C4-2B (cell line): ENCODE results near the gene ACBD6.

Experiments used
- H3K27ac ChIP-seq: fragments of 450-650 bp; 2 replicates; pipeline ENCODE4 v1.5.1; 2017
- CTCF ChIP-seq: fragments of 450-650 bp; conservative IDR thresholded peaks from 2 replicates; pipeline ENCODE4 v1.5.1; 2017; ENCODE audit warnings: mild to moderate bottlenecking
- ZFX ChIP-seq: fragments of 450-650 bp; IDR thresholded peaks from 2 replicates; pipeline ENCODE4 v1.6.1; 2017

The ACBD6 gene

GRCh38 chr1:180262628-180263488 lies 239.5 kb downstream of the ACBD6 start:
- no peak for TF ChIP-seq CTCF
- TF ChIP-seq ZFX = no peak
- H3K27ac ChIP-seq = no peak overlapping the region

GRCh38 chr1:180261524-180262155 lies 240.7 kb downstream of the ACBD6 start:
- no peak overlapping the region for H3K27ac ChIP-seq
- TF ChIP-seq CTCF (no peak), ZFX (no peak)

GRCh38 chr1:180261030-180261429 lies 241.3 kb downstream of the ACBD6 start:
- TF ChIP-seq ZFX (no peak), CTCF (no peak)
- no peak overlapping the region for H3K27ac ChIP-seq

GRCh38 chr1:180260541-180260940 lies 241.8 kb downstream of the ACBD6 start:
- TF ChIP-seq CTCF (no peak), ZFX (no peak)
- H3K27ac ChIP-seq = no peak overlapping the region

- H3K27ac ChIP-seq = no peak overlapping the region
- TF ChIP-seq CTCF (no peak), ZFX (no peak)
Observed at GRCh38 chr1:180259431-180260338, 242.7 kb downstream of the ACBD6 start.

- TF ChIP-seq ZFX (no peak), CTCF (no peak)
- no peak overlapping the region for H3K27ac ChIP-seq
Observed at GRCh38 chr1:180258935-180259334, 243.4 kb downstream of the ACBD6 start.
